ENCODE results near the gene CACNB4.
"Not testable (repeated sequence)": the region's sequence is repeated elsewhere in the genome, so short reads cannot be mapped to it uniquely, and the experiment has no call there.

DNA sequence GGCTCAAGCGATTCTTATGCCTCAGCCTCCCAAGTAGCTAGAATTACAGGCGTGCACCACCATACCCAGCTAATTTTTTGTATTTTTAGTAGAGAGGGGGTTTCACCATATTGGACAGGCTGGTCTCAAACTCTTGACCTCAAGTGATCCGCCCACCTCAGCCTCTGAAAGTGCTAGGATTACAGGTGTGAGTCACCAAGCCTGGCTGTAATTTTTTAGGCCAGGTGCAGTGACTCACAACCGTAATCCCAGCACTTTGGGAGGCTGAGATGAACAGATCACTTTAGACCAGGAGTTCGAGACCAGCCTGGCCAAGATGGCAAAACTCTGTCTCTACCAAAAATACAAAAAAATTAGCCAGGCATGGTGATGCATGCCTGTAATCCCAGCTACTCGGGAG lies 304.4 kb downstream of the CACNB4 start:
- TF ChIP-seq, protein P1, sequence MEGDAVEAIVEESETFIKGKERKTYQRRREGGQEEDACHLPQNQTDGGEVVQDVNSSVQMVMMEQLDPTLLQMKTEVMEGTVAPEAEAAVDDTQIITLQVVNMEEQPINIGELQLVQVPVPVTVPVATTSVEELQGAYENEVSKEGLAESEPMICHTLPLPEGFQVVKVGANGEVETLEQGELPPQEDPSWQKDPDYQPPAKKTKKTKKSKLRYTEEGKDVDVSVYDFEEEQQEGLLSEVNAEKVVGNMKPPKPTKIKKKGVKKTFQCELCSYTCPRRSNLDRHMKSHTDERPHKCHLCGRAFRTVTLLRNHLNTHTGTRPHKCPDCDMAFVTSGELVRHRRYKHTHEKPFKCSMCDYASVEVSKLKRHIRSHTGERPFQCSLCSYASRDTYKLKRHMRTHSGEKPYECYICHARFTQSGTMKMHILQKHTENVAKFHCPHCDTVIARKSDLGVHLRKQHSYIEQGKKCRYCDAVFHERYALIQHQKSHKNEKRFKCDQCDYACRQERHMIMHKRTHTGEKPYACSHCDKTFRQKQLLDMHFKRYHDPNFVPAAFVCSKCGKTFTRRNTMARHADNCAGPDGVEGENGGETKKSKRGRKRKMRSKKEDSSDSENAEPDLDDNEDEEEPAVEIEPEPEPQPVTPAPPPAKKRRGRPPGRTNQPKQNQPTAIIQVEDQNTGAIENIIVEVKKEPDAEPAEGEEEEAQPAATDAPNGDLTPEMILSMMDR (IDR thresholded peaks at IDR 0.05 in 8 of 11, conservative IDR thresholded peaks at IDR 0.05 in 3 of 11), result not testable (repeated sequence)
- TF ChIP-seq POLR2A, POLR2AphosphoS5 (IDR thresholded peaks at IDR 0.05): not testable (repeated sequence)
